A549 (cell line): Measurements from ENCODE around the gene AKAP10. TPM values are rescaled to one million over a fixed set of nuclear protein-coding genes. Genes with fewer than 3 reads are reported as not detected.
A peak's percentile ranks its signal among the peaks of the same experiment; 100 is the strongest.

Experiments used
- BHLHE40 ChIP-seq: IDR thresholded peaks from 2 replicates; pipeline ENCODE4 v1.6.1; 2012; ENCODE audit warnings: low read depth, low read length, inconsistent platforms
- CBX2 ChIP-seq: fragments of 200-600 bp; sonication (generic); IDR thresholded peaks from 2 replicates; pipeline ENCODE4 v1.6.1; 2016; ENCODE audit warnings: low read depth, mild to moderate bottlenecking, borderline replicate concordance
- CBX8 ChIP-seq: fragments of 200-600 bp; sonication (generic); IDR thresholded peaks from 2 replicates; pipeline ENCODE4 v1.6.1; 2016
- CEBPB ChIP-seq, 2 experiments: fragments of >200 bp in 1 of 2; sonication (Bioruptor Twin) in 1 of 2; formaldehyde crosslinking in 1 of 2; IDR thresholded peaks; 2 replicates each; pipeline ENCODE4 v1.6.1; 2012 to 2016
- CHD4 ChIP-seq: fragments of 200-600 bp; sonication (generic); IDR thresholded peaks from 2 replicates; pipeline ENCODE4 v1.6.1; 2016; ENCODE audit warnings: antibody characterized with exemption, mild to moderate bottlenecking, borderline replicate concordance
- EHF ChIP-seq: fragments of 250-450 bp; sonication (Bioruptor Pico); IDR thresholded peaks from 2 replicates; pipeline ENCODE4 v1.5.0; 2020; ENCODE audit warnings: mild to moderate bottlenecking
- EP300 ChIP-seq, 2 experiments: fragments of >200 bp; sonication (Bioruptor Twin); formaldehyde crosslinking; IDR thresholded peaks; 2 replicates in 1 of 2; 3 replicates in 1 of 2; pipeline ENCODE4 v1.6.1; 2016 to 2017
- ESRRA ChIP-seq: fragments of 150-350 bp; IDR thresholded peaks from 2 replicates; pipeline ENCODE4 v1.6.1; 2014; ENCODE audit warnings: mild to moderate bottlenecking, low read length, borderline replicate concordance
- FOSL2 ChIP-seq, 2 experiments: fragments of 450-650 bp in 1 of 2; fragments of >200 bp in 1 of 2; sonication (Bioruptor Twin) in 1 of 2; formaldehyde crosslinking; IDR thresholded peaks; 2 replicates each; pipeline versions ENCODE4 v1.5.0 to v1.6.1; 2016 to 2020; ENCODE audit warnings: mild to moderate bottlenecking in 1 of 2, moderate library complexity in 1 of 2
- FOXS1 ChIP-seq: fragments of 250-450 bp; sonication (Bioruptor Pico); IDR thresholded peaks from 2 replicates; pipeline ENCODE4 v1.5.0; 2020; ENCODE audit warnings: mild to moderate bottlenecking, moderate library complexity
- HEYL ChIP-seq: fragments of 250-450 bp; sonication (Bioruptor Pico); IDR thresholded peaks from 2 replicates; pipeline ENCODE4 v1.8.0; 2021; ENCODE audit warnings: mild to moderate bottlenecking, moderate library complexity
- HOXA7 ChIP-seq: fragments of 250-450 bp; sonication (Bioruptor Pico); IDR thresholded peaks from 2 replicates; pipeline ENCODE4 v1.5.0; 2020; ENCODE audit warnings: mild to moderate bottlenecking, moderate library complexity
- HOXB13 ChIP-seq: fragments of 250-450 bp; sonication (Bioruptor Pico); IDR thresholded peaks from 2 replicates; pipeline ENCODE4 v1.5.0; 2020; ENCODE audit warnings: low read depth, mild to moderate bottlenecking, moderate library complexity
- KDM1A ChIP-seq: fragments of 200-600 bp; sonication (generic); IDR thresholded peaks from 2 replicates; pipeline ENCODE4 v1.6.1; 2016; ENCODE audit warnings: low read depth, mild to moderate bottlenecking
- NFE2L2 ChIP-seq: fragments of 150-350 bp; conservative IDR thresholded peaks from 2 replicates; pipeline ENCODE4 v1.6.1; 2014; ENCODE audit warnings: low read length
- NR3C1 ChIP-seq: fragments of >200 bp; sonication (Bioruptor Twin); formaldehyde crosslinking; IDR thresholded peaks from 3 replicates; pipeline ENCODE4 v1.6.1; 2017
- POLR2A ChIP-seq: IDR thresholded peaks from 2 replicates; pipeline ENCODE4 v1.6.1; 2012; ENCODE audit warnings: mild to moderate bottlenecking, low read length
- RAD21 ChIP-seq, 2 experiments: fragments of >200 bp in 1 of 2; sonication (Bioruptor Twin) in 1 of 2; formaldehyde crosslinking in 1 of 2; IDR thresholded peaks in 1 of 2; conservative IDR thresholded peaks in 1 of 2; 2 replicates in 1 of 2; 3 replicates in 1 of 2; pipeline ENCODE4 v1.6.1; 2012 to 2018; ENCODE audit warnings: inconsistent platforms in 1 of 2
- RFX5 ChIP-seq: fragments of 450-650 bp; IDR thresholded peaks from 2 replicates; pipeline ENCODE4 v1.7.1; 2014; ENCODE audit warnings: antibody characterized with exemption, mild to moderate bottlenecking, moderate library complexity
- ZC3H11A ChIP-seq: fragments of 450-650 bp; IDR thresholded peaks from 2 replicates; pipeline ENCODE4 v1.6.1; 2014; ENCODE audit warnings: antibody characterized with exemption, mild to moderate bottlenecking
- ZNF302 ChIP-seq: fragments of 250-450 bp; sonication (Bioruptor Pico); IDR thresholded peaks from 2 replicates; pipeline ENCODE4 v1.9.0; 2021; ENCODE audit warnings: inconsistent platforms, mild to moderate bottlenecking, moderate library complexity
- ZSCAN20 ChIP-seq: fragments of 250-450 bp; sonication (Bioruptor Pico); IDR thresholded peaks from 2 replicates; pipeline ENCODE4 v1.8.0; 2022; ENCODE audit warnings: mild to moderate bottlenecking, moderate library complexity
- polyA plus RNA-seq, 4 experiments: library from polyadenylated mRNA; depleted of rRNA in 3 of 4; stranded (reverse); fragments of >200 nt; fragmentation: RNase III in 1 of 4; extraction: RNeasy Plus Mini Kit Qiagen cat#74134 plus additional on column Dnase treatment in 1 of 4; gene quantifications; 2 replicates in 3 of 4; 3 replicates in 1 of 4; pipeline ENCODE4 v1.2.3, GENCODE V29; 2011 to 2017
- TF ChIP-seq, protein P1 (sequence below): fragments of 450-650 bp; IDR thresholded peaks from 2 replicates; pipeline ENCODE4 v1.6.1; 2014; ENCODE audit warnings: antibody characterized with exemption
- TF ChIP-seq, protein P2 (sequence below): fragments of >200 bp; sonication (Bioruptor Twin); formaldehyde crosslinking; IDR thresholded peaks from 3 replicates; pipeline ENCODE4 v1.6.1; 2016
- TF ChIP-seq, protein P3 (sequence below): IDR thresholded peaks from 2 replicates; pipeline ENCODE4 v1.6.1; 2012
- TF ChIP-seq, protein P4 (sequence below): fragments of 250-450 bp; sonication (Bioruptor Pico); IDR thresholded peaks from 2 replicates; pipeline ENCODE4 v1.5.0; 2021; ENCODE audit warnings: mild to moderate bottlenecking, moderate library complexity, borderline replicate concordance
- TF ChIP-seq, protein P5 (sequence below): fragments of >200 bp; sonication (Bioruptor Twin); formaldehyde crosslinking; IDR thresholded peaks from 3 replicates; pipeline ENCODE4 v1.5.1; 2016
- TF ChIP-seq, protein P6 (sequence below): IDR thresholded peaks from 2 replicates; pipeline ENCODE4 v1.6.1; 2012; ENCODE audit warnings: low read depth, borderline replicate concordance
- TF ChIP-seq, protein P7 (sequence below): fragments of >200 bp; sonication (Bioruptor Twin); formaldehyde crosslinking; IDR thresholded peaks from 2 replicates; pipeline ENCODE4 v1.6.1; 2016

AKAP10 gene
- polyA plus RNA-seq, 2 of the 4 experiments (the other 2 are of a cell fraction), result 22.0 to 51.1 TPM

DNA sequence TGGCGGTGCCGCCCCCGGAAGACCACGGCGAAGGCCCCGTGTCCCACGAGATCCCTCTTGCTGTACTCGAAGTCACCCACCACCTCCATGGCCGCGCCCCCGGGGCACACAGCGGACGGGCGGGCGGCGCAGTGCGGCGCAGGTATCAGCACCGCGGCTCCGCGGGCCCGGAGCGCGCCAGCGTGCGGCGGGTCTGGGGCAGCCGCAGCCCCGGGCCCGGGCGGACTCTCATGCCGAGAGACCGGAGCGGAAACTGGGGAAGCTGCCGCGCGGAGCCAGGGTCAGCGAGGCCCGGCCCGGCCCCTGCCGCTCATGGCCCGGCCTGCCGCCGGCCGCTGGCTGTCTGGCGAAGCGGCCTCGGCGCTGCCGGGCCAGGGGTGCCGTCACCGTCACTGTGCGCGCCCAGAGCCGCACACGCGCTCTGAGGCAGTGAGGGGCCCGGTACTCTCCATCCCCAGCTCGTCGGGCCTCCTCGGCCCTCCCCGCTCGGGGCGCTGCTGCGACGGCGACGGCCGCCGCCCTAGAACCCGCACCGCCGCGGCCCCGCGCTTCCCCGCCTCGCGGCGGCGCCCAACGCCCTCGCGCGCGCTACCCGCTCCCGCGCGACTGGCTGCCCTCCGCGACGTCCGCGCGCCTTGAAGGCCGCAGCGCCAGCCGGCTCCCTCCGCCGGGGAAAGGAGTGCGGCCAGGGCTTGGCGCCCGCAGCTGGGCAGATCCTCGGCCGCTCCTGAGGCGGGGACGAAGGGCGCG is 110.1 kb downstream of the AKAP10 start, which contains the start of gene ULK2 (continued):
- TF ChIP-seq RAD21 (conservative IDR thresholded peaks at IDR 0.05 in 1 of 2, IDR thresholded peaks at IDR 0.05 in 1 of 2), result peak; percentile 25 to 57; a peak in 4 of 5 replicates
- TF ChIP-seq, protein P1, sequence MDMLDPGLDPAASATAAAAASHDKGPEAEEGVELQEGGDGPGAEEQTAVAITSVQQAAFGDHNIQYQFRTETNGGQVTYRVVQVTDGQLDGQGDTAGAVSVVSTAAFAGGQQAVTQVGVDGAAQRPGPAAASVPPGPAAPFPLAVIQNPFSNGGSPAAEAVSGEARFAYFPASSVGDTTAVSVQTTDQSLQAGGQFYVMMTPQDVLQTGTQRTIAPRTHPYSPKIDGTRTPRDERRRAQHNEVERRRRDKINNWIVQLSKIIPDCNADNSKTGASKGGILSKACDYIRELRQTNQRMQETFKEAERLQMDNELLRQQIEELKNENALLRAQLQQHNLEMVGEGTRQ, result no peak
- TF ChIP-seq, protein P2, sequence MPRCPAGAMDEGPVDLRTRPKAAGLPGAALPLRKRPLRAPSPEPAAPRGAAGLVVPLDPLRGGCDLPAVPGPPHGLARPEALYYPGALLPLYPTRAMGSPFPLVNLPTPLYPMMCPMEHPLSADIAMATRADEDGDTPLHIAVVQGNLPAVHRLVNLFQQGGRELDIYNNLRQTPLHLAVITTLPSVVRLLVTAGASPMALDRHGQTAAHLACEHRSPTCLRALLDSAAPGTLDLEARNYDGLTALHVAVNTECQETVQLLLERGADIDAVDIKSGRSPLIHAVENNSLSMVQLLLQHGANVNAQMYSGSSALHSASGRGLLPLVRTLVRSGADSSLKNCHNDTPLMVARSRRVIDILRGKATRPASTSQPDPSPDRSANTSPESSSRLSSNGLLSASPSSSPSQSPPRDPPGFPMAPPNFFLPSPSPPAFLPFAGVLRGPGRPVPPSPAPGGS, result peak; percentile 93
- no peak for TF ChIP-seq NR3C1
- TF ChIP-seq POLR2A, result peak; percentile 91
- TF ChIP-seq ZSCAN20, result 0 out of 2 replicates have a peak, but pooled peaks have one; percentile 60
- TF ChIP-seq, protein P3, sequence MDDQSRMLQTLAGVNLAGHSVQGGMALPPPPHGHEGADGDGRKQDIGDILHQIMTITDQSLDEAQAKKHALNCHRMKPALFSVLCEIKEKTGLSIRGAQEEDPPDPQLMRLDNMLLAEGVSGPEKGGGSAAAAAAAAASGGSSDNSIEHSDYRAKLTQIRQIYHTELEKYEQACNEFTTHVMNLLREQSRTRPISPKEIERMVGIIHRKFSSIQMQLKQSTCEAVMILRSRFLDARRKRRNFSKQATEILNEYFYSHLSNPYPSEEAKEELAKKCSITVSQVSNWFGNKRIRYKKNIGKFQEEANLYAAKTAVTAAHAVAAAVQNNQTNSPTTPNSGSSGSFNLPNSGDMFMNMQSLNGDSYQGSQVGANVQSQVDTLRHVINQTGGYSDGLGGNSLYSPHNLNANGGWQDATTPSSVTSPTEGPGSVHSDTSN, result peak; percentile 96
- TF ChIP-seq ESRRA, result no peak
- TF ChIP-seq, protein P4, sequence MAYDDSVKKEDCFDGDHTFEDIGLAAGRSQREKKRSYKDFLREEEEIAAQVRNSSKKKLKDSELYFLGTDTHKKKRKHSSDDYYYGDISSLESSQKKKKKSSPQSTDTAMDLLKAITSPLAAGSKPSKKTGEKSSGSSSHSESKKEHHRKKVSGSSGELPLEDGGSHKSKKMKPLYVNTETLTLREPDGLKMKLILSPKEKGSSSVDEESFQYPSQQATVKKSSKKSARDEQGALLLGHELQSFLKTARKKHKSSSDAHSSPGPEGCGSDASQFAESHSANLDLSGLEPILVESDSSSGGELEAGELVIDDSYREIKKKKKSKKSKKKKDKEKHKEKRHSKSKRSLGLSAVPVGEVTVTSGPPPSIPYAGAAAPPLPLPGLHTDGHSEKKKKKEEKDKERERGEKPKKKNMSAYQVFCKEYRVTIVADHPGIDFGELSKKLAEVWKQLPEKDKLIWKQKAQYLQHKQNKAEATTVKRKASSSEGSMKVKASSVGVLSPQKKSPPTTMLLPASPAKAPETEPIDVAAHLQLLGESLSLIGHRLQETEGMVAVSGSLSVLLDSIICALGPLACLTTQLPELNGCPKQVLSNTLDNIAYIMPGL (CRISPR knock-in tag), result no peak
- no peak for TF ChIP-seq CHD4
- TF ChIP-seq, protein P5, sequence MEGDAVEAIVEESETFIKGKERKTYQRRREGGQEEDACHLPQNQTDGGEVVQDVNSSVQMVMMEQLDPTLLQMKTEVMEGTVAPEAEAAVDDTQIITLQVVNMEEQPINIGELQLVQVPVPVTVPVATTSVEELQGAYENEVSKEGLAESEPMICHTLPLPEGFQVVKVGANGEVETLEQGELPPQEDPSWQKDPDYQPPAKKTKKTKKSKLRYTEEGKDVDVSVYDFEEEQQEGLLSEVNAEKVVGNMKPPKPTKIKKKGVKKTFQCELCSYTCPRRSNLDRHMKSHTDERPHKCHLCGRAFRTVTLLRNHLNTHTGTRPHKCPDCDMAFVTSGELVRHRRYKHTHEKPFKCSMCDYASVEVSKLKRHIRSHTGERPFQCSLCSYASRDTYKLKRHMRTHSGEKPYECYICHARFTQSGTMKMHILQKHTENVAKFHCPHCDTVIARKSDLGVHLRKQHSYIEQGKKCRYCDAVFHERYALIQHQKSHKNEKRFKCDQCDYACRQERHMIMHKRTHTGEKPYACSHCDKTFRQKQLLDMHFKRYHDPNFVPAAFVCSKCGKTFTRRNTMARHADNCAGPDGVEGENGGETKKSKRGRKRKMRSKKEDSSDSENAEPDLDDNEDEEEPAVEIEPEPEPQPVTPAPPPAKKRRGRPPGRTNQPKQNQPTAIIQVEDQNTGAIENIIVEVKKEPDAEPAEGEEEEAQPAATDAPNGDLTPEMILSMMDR, result peak; percentile 39
- TF ChIP-seq HOXA7 (CRISPR knock-in tag), result no peak
- 0 out of 2 replicates have a peak, but pooled peaks have one; percentile 16 for TF ChIP-seq EHF (CRISPR knock-in tag)
- no peak for TF ChIP-seq ZC3H11A
- no peak for TF ChIP-seq RFX5
- no peak for TF ChIP-seq NFE2L2
- TF ChIP-seq, protein P6, sequence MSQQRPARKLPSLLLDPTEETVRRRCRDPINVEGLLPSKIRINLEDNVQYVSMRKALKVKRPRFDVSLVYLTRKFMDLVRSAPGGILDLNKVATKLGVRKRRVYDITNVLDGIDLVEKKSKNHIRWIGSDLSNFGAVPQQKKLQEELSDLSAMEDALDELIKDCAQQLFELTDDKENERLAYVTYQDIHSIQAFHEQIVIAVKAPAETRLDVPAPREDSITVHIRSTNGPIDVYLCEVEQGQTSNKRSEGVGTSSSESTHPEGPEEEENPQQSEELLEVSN, result peak; percentile 95
- no peak for TF ChIP-seq BHLHE40
- no peak for TF ChIP-seq CBX2
- no peak for TF ChIP-seq HEYL (CRISPR knock-in tag)
- TF ChIP-seq, protein P7, sequence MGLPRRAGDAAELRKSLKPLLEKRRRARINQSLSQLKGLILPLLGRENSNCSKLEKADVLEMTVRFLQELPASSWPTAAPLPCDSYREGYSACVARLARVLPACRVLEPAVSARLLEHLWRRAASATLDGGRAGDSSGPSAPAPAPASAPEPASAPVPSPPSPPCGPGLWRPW, result no peak
- TF ChIP-seq FOXS1, result 0 out of 2 replicates have a peak, but pooled peaks have one; percentile 12
- TF ChIP-seq KDM1A, result no peak
- no peak for TF ChIP-seq EP300 (IDR thresholded peaks at IDR 0.05)
- no peak for TF ChIP-seq FOSL2 (IDR thresholded peaks at IDR 0.05)
- TF ChIP-seq FOSL2 (CRISPR knock-in tag; IDR thresholded peaks at IDR 0.05), result peak; percentile 42
- TF ChIP-seq CBX8, result no peak
- peak; percentile 71; the same call in 1 of the 2 replicates for TF ChIP-seq HOXB13 (CRISPR knock-in tag)
- TF ChIP-seq CEBPB (IDR thresholded peaks at IDR 0.05), result no peak
- no peak for TF ChIP-seq ZNF302 (CRISPR knock-in tag)
- TF ChIP-seq, all 56 proteins: peak for 22
